OCI-LY1 (cell line): ENCODE results near the gene CREB3L2.

Experiments
- H2AFZ ChIP-seq: fragments of 200-600 bp; sonication (generic), shearing (Covaris generic); 2 replicates; pipeline ENCODE4 v1.6.0; 2014; ENCODE audit warnings: antibody characterized with exemption, mild to moderate bottlenecking, low read length
- H3F3A ChIP-seq: fragments of 200-600 bp; sonication (generic), shearing (Covaris generic); 2 replicates; pipeline ENCODE4 v1.6.0; 2014; ENCODE audit warnings: mild to moderate bottlenecking, antibody characterized with exemption, low read length, moderate library complexity; ENCODE audit not compliant: insufficient read depth
- H3K27ac ChIP-seq: fragments of 200-600 bp; sonication (generic); 2 replicates; pipeline ENCODE4 v1.5.1; 2014; ENCODE audit warnings: low read length, mixed run types, mild to moderate bottlenecking, low read depth; ENCODE audit not compliant: poor library complexity, severe bottlenecking
- H3K27me3 ChIP-seq: fragments of 200-600 bp; sonication (generic); 2 replicates; pipeline ENCODE4 v1.6.0; 2014; ENCODE audit warnings: antibody characterized with exemption, mild to moderate bottlenecking, low read length, moderate library complexity; ENCODE audit not compliant: insufficient read depth
- H3K36me3 ChIP-seq: fragments of 200-600 bp; sonication (generic); 2 replicates; pipeline ENCODE4 v1.6.1; 2014; ENCODE audit warnings: mild to moderate bottlenecking, antibody characterized with exemption, low read length, moderate library complexity, mixed read lengths; ENCODE audit not compliant: insufficient read depth
- H3K4me1 ChIP-seq: fragments of 200-600 bp; sonication (generic); 2 replicates; pipeline ENCODE4 v1.5.1; 2014; ENCODE audit warnings: mild to moderate bottlenecking, low read length, moderate library complexity; ENCODE audit not compliant: insufficient read depth, severe bottlenecking
- H3K4me2 ChIP-seq: fragments of 200-600 bp; sonication (generic), shearing (Covaris generic); 2 replicates; pipeline ENCODE4 v1.6.1; 2014; ENCODE audit warnings: low read length
- H3K4me3 ChIP-seq: fragments of 200-600 bp; sonication (generic); 2 replicates; pipeline ENCODE4 v1.5.1; 2014; ENCODE audit warnings: low read length, low read depth, mild to moderate bottlenecking, mixed read lengths; ENCODE audit not compliant: poor library complexity, severe bottlenecking
- H3K79me2 ChIP-seq: fragments of 200-600 bp; shearing (Covaris generic); 2 replicates; pipeline ENCODE4 v1.6.1; 2016; ENCODE audit warnings: mixed run types, low read length, mixed read lengths; ENCODE audit not compliant: insufficient read depth
- H3K9ac ChIP-seq: fragments of 200-600 bp; sonication (generic), shearing (Covaris generic); 2 replicates; pipeline ENCODE4 v1.6.1; 2014; ENCODE audit warnings: mild to moderate bottlenecking, low read length, mixed read lengths
- H3K9me2 ChIP-seq: fragments of 200-600 bp; sonication (generic), shearing (Covaris generic); 2 replicates; pipeline ENCODE4 v1.6.1; 2014; ENCODE audit warnings: low read depth, mild to moderate bottlenecking, low read length, mixed read lengths
- H3K9me3 ChIP-seq: fragments of 200-600 bp; shearing (Covaris generic); 2 replicates; pipeline ENCODE4 v1.6.1; 2014; ENCODE audit warnings: low read length, mixed read lengths
- H4K20me1 ChIP-seq: fragments of 200-600 bp; sonication (generic), shearing (Covaris generic); 2 replicates; pipeline ENCODE4 v1.6.0; 2016; ENCODE audit warnings: mild to moderate bottlenecking, low read length; ENCODE audit not compliant: insufficient read depth
- CTCF ChIP-seq: fragments of 200-600 bp; sonication (generic), shearing (Covaris generic); IDR thresholded peaks from 2 replicates; pipeline ENCODE4 v1.5.1; 2017; ENCODE audit warnings: mild to moderate bottlenecking, antibody characterized with exemption, low read length, moderate library complexity, mixed read lengths
- EZH2 ChIP-seq: fragments of 200-600 bp; sonication (generic), shearing (Covaris generic); IDR thresholded peaks from 2 replicates; pipeline ENCODE4 v1.8.0; 2017; ENCODE audit warnings: borderline replicate concordance, mixed run types, mild to moderate bottlenecking, antibody characterized with exemption, low read length, moderate library complexity, mixed read lengths

CREB3L2 gene

GRCh38 chr7:138025215-138026186, 23.6 kb upstream of the CREB3L2 start:
- H2AFZ ChIP-seq, result no peak overlapping the region
- no peaks in the 10 kb centered on the region for H3K36me3 ChIP-seq
- no peaks in the 10 kb centered on the region for H3K27me3 ChIP-seq
- no peaks in the 10 kb centered on the region for H3K9me2 ChIP-seq
- H3K4me3 ChIP-seq, result no peak overlapping the region
- TF ChIP-seq EZH2 (no peak), CTCF (no peak)
- no peaks in the 10 kb centered on the region for H4K20me1 ChIP-seq
- no peak overlapping the region for H3K27ac ChIP-seq
- no peak overlapping the region for H3K4me2 ChIP-seq
- no peak overlapping the region for H3K9ac ChIP-seq
- H3K9me3 ChIP-seq, result no peaks in the 10 kb centered on the region; the same call in 1 of the 2 replicates
- H3F3A ChIP-seq, result no peaks in the 10 kb centered on the region
- no peaks in the 10 kb centered on the region for H3K79me2 ChIP-seq
- no peaks in the 10 kb centered on the region for H3K4me1 ChIP-seq

- Histone ChIP-seq H3K4me1 (no peaks in the 10 kb centered on the region), H3F3A (no peaks in the 10 kb centered on the region), H3K27me3 (no peaks in the 10 kb centered on the region), H3K4me3 (no peak overlapping the region), H2AFZ (no peak overlapping the region), H3K9ac (no peak overlapping the region), H3K9me2 (no peaks in the 10 kb centered on the region), H3K9me3 (no peaks in the 10 kb centered on the region; the same call in 1 of the 2 replicates), H3K79me2 (no peaks in the 10 kb centered on the region), H3K27ac (no peak overlapping the region), H3K4me2 (no peak overlapping the region), H4K20me1 (no peaks in the 10 kb centered on the region), H3K36me3 (no peaks in the 10 kb centered on the region)
- TF ChIP-seq CTCF, result no peak
- no peak for TF ChIP-seq EZH2
These were observed 22.9 kb upstream of the CREB3L2 start for GRCh38 chr7:138024765-138025164.

GRCh38 chr7:138024343-138024691, 22.4 kb upstream of the CREB3L2 start:
- Histone ChIP-seq H3K27me3 (no peaks in the 10 kb centered on the region), H3K4me3 (no peak overlapping the region), H3K4me2 (no peak overlapping the region), H3K4me1 (no peaks in the 10 kb centered on the region), H2AFZ (no peak overlapping the region), H3F3A (no peaks in the 10 kb centered on the region), H4K20me1 (no peaks in the 10 kb centered on the region), H3K79me2 (no peaks in the 10 kb centered on the region), H3K9me3 (no peaks in the 10 kb centered on the region; the same call in 1 of the 2 replicates), H3K9ac (no peak overlapping the region), H3K27ac (no peak overlapping the region), H3K9me2 (no peaks in the 10 kb centered on the region), H3K36me3 (no peaks in the 10 kb centered on the region)
- TF ChIP-seq EZH2 (no peak), CTCF (no peak)
